Glutamatergic neuron (in vitro differentiated cells): ENCODE data around the gene CAMK1D. TPM values are rescaled to one million over a fixed set of nuclear protein-coding genes. Genes with fewer than 3 reads are reported as not detected.

Experiments
- DNase-seq: peaks from one replicate; pipeline ENCODE4 v3.0.0; 2022
- H3K27ac Mint-ChIP-seq: one replicate; pipeline ENCODE4 v1.8.0; 2020; ENCODE audit warnings: mild to moderate bottlenecking, mixed read lengths, inconsistent platforms; ENCODE audit not compliant: unreplicated experiment
- H3K27me3 Mint-ChIP-seq: one replicate; pipeline ENCODE4 v1.8.0; 2020; ENCODE audit warnings: mild to moderate bottlenecking, moderate library complexity, mixed read lengths, inconsistent platforms; ENCODE audit not compliant: unreplicated experiment
- H3K36me3 Mint-ChIP-seq: one replicate; pipeline ENCODE4 v1.8.0; 2020; ENCODE audit warnings: mild to moderate bottlenecking, mixed read lengths, inconsistent platforms; ENCODE audit not compliant: unreplicated experiment
- H3K4me1 Mint-ChIP-seq: one replicate; pipeline ENCODE4 v1.8.0; 2020; ENCODE audit warnings: mild to moderate bottlenecking, low read depth, mixed read lengths, inconsistent platforms; ENCODE audit not compliant: unreplicated experiment
- H3K4me3 Mint-ChIP-seq: one replicate; pipeline ENCODE4 v1.8.0; 2020; ENCODE audit warnings: mild to moderate bottlenecking, mixed read lengths, inconsistent platforms; ENCODE audit not compliant: unreplicated experiment
- H3K9me3 Mint-ChIP-seq: one replicate; pipeline ENCODE4 v1.8.0; 2020; ENCODE audit warnings: mild to moderate bottlenecking, moderate library complexity, mixed read lengths, inconsistent platforms; ENCODE audit not compliant: unreplicated experiment
- CTCF ChIP-seq: fragments of 200-600 bp; sonication (generic); IDR thresholded peaks from one replicate; pipeline ENCODE4 v1.5.0; 2021; ENCODE audit not compliant: partially characterized antibody, unreplicated experiment
- total RNA-seq: library from RNA; stranded (reverse); fragmentation: NEBNext Ultra II Directional; extraction: Animal tissue kit (Norgen Biotek cat#: 25700); gene quantifications from one replicate; pipeline ENCODE4 v1.2.1, GENCODE V29; 2021; ENCODE audit not compliant: unreplicated experiment

CAMK1D gene
- total RNA-seq, 1 donor from 2014 or later = 29.8 TPM

- H3K4me3 Mint-ChIP-seq = peak overlapping the region; percentile 28
- peaks cover 6% of the 10 kb centered on the region for H3K27me3 Mint-ChIP-seq
- H3K9me3 Mint-ChIP-seq = peaks cover 18% of the 10 kb centered on the region
- H3K4me1 Mint-ChIP-seq = peaks cover 56% of the 10 kb centered on the region
- peak overlapping the region; percentile 79 for H3K27ac Mint-ChIP-seq
- no peak for TF ChIP-seq CTCF
- no peak for DNase-seq
- H3K36me3 Mint-ChIP-seq = peaks cover 5% of the 10 kb centered on the region
Observed at GRCh38 chr10:12799714-12800113, 450.4 kb downstream of the CAMK1D start.

- H3K36me3 Mint-ChIP-seq = peaks cover 5% of the 10 kb centered on the region
- no peak overlapping the region for H3K4me3 Mint-ChIP-seq
- peak; percentile 52 for TF ChIP-seq CTCF
- peaks cover 51% of the 10 kb centered on the region for H3K4me1 Mint-ChIP-seq
- no peak for DNase-seq
- H3K27me3 Mint-ChIP-seq = peaks cover 6% of the 10 kb centered on the region
- peaks cover 15% of the 10 kb centered on the region for H3K9me3 Mint-ChIP-seq
- H3K27ac Mint-ChIP-seq = no peak overlapping the region
Observed at GRCh38 chr10:12800302-12800701, 451.0 kb downstream of the CAMK1D start.

DNA sequence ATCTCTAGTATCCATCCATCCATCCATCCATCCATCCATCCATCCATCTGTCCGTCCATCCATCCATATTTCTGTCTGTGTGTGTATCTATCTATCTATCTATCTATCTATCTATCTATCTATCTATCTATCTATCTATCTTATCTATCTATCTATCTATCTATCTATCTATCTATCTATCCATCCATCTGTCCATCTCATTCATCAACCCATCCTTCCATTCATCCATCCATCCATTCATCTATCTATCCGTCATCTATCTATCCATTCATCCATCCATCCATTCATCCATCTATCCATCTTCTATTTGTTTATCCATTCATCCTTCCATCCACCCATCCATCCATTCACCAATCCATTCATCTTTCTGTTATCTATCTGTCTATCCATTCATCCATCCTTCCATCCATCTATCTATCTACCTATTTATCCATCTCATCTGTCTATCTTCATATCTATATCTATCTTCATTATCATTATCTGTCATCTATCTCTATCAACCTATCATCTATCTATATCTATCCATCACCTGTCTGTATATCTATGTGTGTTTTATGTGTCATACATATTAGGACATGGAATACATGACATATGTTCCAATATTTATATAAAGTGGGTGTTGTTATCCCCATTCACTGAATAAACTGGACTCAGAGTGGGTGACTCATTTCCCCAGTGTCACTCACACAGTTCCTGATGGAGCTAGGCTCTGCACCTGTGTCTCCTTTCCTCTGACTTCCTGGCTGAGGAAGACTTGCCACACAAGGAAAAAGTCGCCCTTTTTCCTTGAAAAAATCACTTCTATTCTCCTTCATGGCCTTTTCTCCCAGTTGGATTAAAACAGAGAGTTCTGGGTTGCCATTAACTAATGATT, 452.1 kb downstream of the CAMK1D start:
- Mint-ChIP-seq H3K4me3 (no peak overlapping the region), H3K27ac (peak overlapping the region; percentile 0), H3K9me3 (peaks cover 14% of the 10 kb centered on the region), H3K4me1 (peaks cover 41% of the 10 kb centered on the region), H3K27me3 (peaks cover 8% of the 10 kb centered on the region), H3K36me3 (peaks cover 5% of the 10 kb centered on the region)
- DNase-seq = no peak
- no peak for TF ChIP-seq CTCF

DNA sequence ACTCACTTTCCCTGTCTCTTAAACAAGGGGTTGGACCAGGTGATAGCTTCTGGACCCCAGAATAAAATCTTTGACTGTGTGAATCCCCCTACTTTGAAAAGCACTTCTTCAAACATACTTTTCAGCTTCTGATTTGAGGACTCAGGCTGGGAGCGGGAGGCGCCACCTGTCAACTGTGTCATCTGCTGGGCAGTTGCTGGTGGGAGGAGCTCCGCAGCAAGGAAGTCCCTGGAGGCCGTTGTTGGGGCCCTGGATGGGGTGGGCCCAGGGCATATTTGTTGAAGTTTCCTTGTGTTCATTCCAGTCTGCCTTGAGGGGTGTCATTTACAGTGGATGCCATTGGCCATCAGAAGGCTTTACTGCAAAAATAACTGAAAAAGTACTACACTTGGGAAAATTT, 454.4 kb downstream of the CAMK1D start:
- Mint-ChIP-seq H3K9me3 (peaks cover 7% of the 10 kb centered on the region), H3K27ac (peak overlapping the region; percentile 85), H3K4me3 (peak overlapping the region; percentile 34), H3K4me1 (peaks cover 41% of the 10 kb centered on the region), H3K27me3 (peaks cover 8% of the 10 kb centered on the region), H3K36me3 (peaks cover 5% of the 10 kb centered on the region)
- peak; percentile 62 for DNase-seq
- TF ChIP-seq CTCF = no peak

GRCh38 chr10:12806228-12807095, 457.1 kb downstream of the CAMK1D start:
- Mint-ChIP-seq H3K9me3 (peaks cover 7% of the 10 kb centered on the region), H3K36me3 (peaks cover 2% of the 10 kb centered on the region), H3K27me3 (peaks cover 8% of the 10 kb centered on the region), H3K27ac (peak overlapping the region; percentile 26), H3K4me3 (no peak overlapping the region), H3K4me1 (peaks cover 27% of the 10 kb centered on the region)
- DNase-seq = no peak
- TF ChIP-seq CTCF = no peak
